Peyer's patch (tissue), 4 donors: Measurements from ENCODE around the gene PLAAT5. TPM values are rescaled to one million over a fixed set of nuclear protein-coding genes. Genes with fewer than 3 reads are reported as not detected.

Experiments
- DNase-seq, 3 donors: peaks; one replicate each; pipeline ENCODE4 v3.0.0-alpha.2; 2017 to 2019
- H3K27ac ChIP-seq, 4 donors: fragments of 200-600 bp; sonication (generic); one replicate each; pipeline ENCODE4 v1.5.1; 2016 to 2019
- H3K27me3 ChIP-seq, 2 donors: fragments of 200-600 bp; sonication (generic); one replicate each; pipeline ENCODE4 v1.5.1; 2019
- H3K36me3 ChIP-seq, 3 donors: fragments of 200-600 bp; sonication (generic); one replicate each; pipeline ENCODE4 v1.5.1; 2016 to 2019
- H3K4me1 ChIP-seq, 4 donors: fragments of 200-600 bp; sonication (generic); one replicate each; pipeline ENCODE4 v1.5.1; 2016 to 2019
- H3K4me3 ChIP-seq, 4 donors: fragments of 200-600 bp; sonication (generic); 1 replicate in 3 of 4; 2 replicates in 1 of 4; pipeline ENCODE4 v1.5.1; 2016 to 2019; ENCODE audit warnings: mild to moderate bottlenecking in 1 of 4
- H3K9me3 ChIP-seq, 4 donors: fragments of 200-600 bp; sonication (generic); one replicate each; pipeline ENCODE4 v1.5.1; 2016 to 2019; ENCODE audit warnings: mild to moderate bottlenecking in 1 of 4
- CTCF ChIP-seq, 6 experiments: fragments of 450-650 bp in 4 of 6; fragments of 200-600 bp in 2 of 6; sonication (generic) in 1 of 6; IDR thresholded peaks; one replicate each; pipeline ENCODE4 v1.5.1; 2017 to 2019; ENCODE audit warnings: antibody characterized with exemption in 6 of 6, mild to moderate bottlenecking in 3 of 6, moderate library complexity in 1 of 6
- POLR2A ChIP-seq, 2 donors: fragments of 450-650 bp; IDR thresholded peaks; one replicate each; pipeline ENCODE4 v1.5.1; 2017; ENCODE audit warnings: antibody characterized with exemption in 2 of 2, mild to moderate bottlenecking in 2 of 2, moderate library complexity in 2 of 2
- total RNA-seq, 4 donors: library from RNA; depleted of rRNA; stranded (reverse); fragments of >200 nt; gene quantifications; one replicate each; pipeline ENCODE4 v1.1.0, GENCODE V29; 2016

The PLAAT5 gene
- total RNA-seq, 4 donors from 2014 or later, result 0.67 to 3.3 TPM; not detected in 2

- Histone ChIP-seq H3K27me3 (no peaks in the 10 kb centered on the region), H3K27ac (no peak overlapping the region), H3K4me1 (no peaks in the 10 kb centered on the region), H3K36me3 (no peaks in the 10 kb centered on the region), H3K4me3 (no peak overlapping the region), H3K9me3 (peaks cover 0 to 11% (median 3%) of the 10 kb centered on the region in 4 donors)
- TF ChIP-seq POLR2A (IDR thresholded peaks at IDR 0.05) (no peak), CTCF (IDR thresholded peaks at IDR 0.05) (no peak)
- DNase-seq, result no peak
Measured at GRCh38 chr11:63499874-63500273, 8.9 kb upstream of the PLAAT5 start.

- peaks cover 0 to 4% (median under 1%) of the 10 kb centered on the region in 4 donors for H3K9me3 ChIP-seq
- no peak overlapping the region for H3K4me3 ChIP-seq
- no peak for TF ChIP-seq CTCF (IDR thresholded peaks at IDR 0.05)
- TF ChIP-seq POLR2A (IDR thresholded peaks at IDR 0.05), result no peak
- H3K27ac ChIP-seq, result no peak overlapping the region
- H3K36me3 ChIP-seq, result no peaks in the 10 kb centered on the region
- H3K27me3 ChIP-seq, result no peaks in the 10 kb centered on the region
- peaks cover 0 to 17% (median 0%) of the 10 kb centered on the region in 4 donors for H3K4me1 ChIP-seq
- DNase-seq, result no peak
Measured at GRCh38 chr11:63494975-63495374, 4.0 kb upstream of the PLAAT5 start.

GRCh38 chr11:63493127-63493526 is 2.2 kb upstream of the PLAAT5 start:
- H3K27me3 ChIP-seq, result no peaks in the 10 kb centered on the region
- H3K36me3 ChIP-seq, result no peaks in the 10 kb centered on the region
- H3K27ac ChIP-seq, result no peak overlapping the region
- no peaks in the 10 kb centered on the region for H3K9me3 ChIP-seq
- no peak overlapping the region for H3K4me3 ChIP-seq
- peaks cover 0 to 17% (median 0%) of the 10 kb centered on the region in 4 donors for H3K4me1 ChIP-seq
- no peak for DNase-seq
- TF ChIP-seq CTCF (IDR thresholded peaks at IDR 0.05) (no peak), POLR2A (IDR thresholded peaks at IDR 0.05) (no peak)

GRCh38 chr11:63492441-63492840 is 1.5 kb upstream of the PLAAT5 start:
- Histone ChIP-seq H3K4me3 (no peak overlapping the region), H3K27me3 (no peaks in the 10 kb centered on the region), H3K4me1 (peaks cover 0 to 17% (median 0%) of the 10 kb centered on the region in 4 donors), H3K9me3 (no peaks in the 10 kb centered on the region), H3K27ac (no peak overlapping the region), H3K36me3 (no peaks in the 10 kb centered on the region)
- no peak for DNase-seq
- TF ChIP-seq CTCF (IDR thresholded peaks at IDR 0.05) (no peak), POLR2A (IDR thresholded peaks at IDR 0.05) (no peak)

GRCh38 chr11:63491636-63492372 is 837 bp upstream of the PLAAT5 start:
- H3K27me3 ChIP-seq, result no peaks in the 10 kb centered on the region
- H3K36me3 ChIP-seq, result no peaks in the 10 kb centered on the region
- no peak for TF ChIP-seq CTCF (IDR thresholded peaks at IDR 0.05)
- no peak for TF ChIP-seq POLR2A (IDR thresholded peaks at IDR 0.05)
- peaks cover 0 to 17% (median 0%) of the 10 kb centered on the region in 4 donors for H3K4me1 ChIP-seq
- no peak for DNase-seq
- H3K9me3 ChIP-seq, result no peaks in the 10 kb centered on the region
- H3K4me3 ChIP-seq, result peak overlapping the region in 2 of 4 donors; percentile 46 to 58
- peak overlapping the region in 1 of 4 donors; percentile 63 for H3K27ac ChIP-seq
